ENCODE data around the gene LIPT2. TPM values are rescaled to one million over a fixed set of nuclear protein-coding genes. Genes with fewer than 3 reads are reported as not detected.

LIPT2 gene
- total and polyA plus RNA-seq, 2 of the 4 experiments (the other 2 are of a cell fraction) = 1.7 to 2.9 TPM

GRCh38 chr11:74468058-74468457 is 25.5 kb downstream of the LIPT2 start:
- Histone ChIP-seq H3K14ac (replicated peaks; ENCODE audit: low read depth, low read length) (no peak overlapping the region), H4K20me1 (ENCODE audit: insufficient read depth, low read length) (no peaks in the 10 kb centered on the region), H2BK120ac (ENCODE audit: low read depth, low read length) (no peak overlapping the region), H3K4me1 (ENCODE audit: control insufficient read depth, insufficient read depth, low read length) (no peaks in the 10 kb centered on the region), H3K9ac (ENCODE audit: low read depth, low read length) (no peak overlapping the region), H3K4me2 (ENCODE audit: low read depth, low read length) (no peak overlapping the region), H3K4ac (ENCODE audit: low read depth, low read length) (no peak overlapping the region), H3K9me3 (ENCODE audit: control insufficient read depth, insufficient read depth, low read length) (no peaks in the 10 kb centered on the region), H2BK15ac (ENCODE audit: low read depth, low read length) (no peak overlapping the region), H4K91ac (ENCODE audit: insufficient read depth, low read depth, low read length) (no peak overlapping the region), H3K4me3 (ENCODE audit: insufficient read depth, low read depth, low read length) (no peak overlapping the region), H3K9me1 (ENCODE audit: insufficient read depth, low read length) (peaks cover 3% of the 10 kb centered on the region; the same call in 1 of the 2 replicates), H3K23ac (ENCODE audit: low read depth, low read length) (no peak overlapping the region), H4K8ac (ENCODE audit: low read depth in 2 of 2, low read length in 2 of 2) (no peak overlapping the region), H3K56ac (ENCODE audit: extremely low read depth, insufficient read depth, low read length) (no peak overlapping the region), H2AK9ac (replicated peaks; ENCODE audit: low read depth, low read length, poor library complexity) (no peak overlapping the region), H4K5ac (ENCODE audit: low read depth, low read length) (no peak overlapping the region), H2BK5ac (ENCODE audit: low read depth, low read length, poor library complexity, severe bottlenecking) (no peak overlapping the region), H3K18ac (ENCODE audit: low read depth, low read length) (no peak overlapping the region), H3K27me3 (ENCODE audit: control insufficient read depth, insufficient read depth, low read length) (peaks cover 72% of the 10 kb centered on the region), H3K79me1 (ENCODE audit: low read depth in 1 of 2, low read length in 2 of 2) (no peaks in the 10 kb centered on the region), H3K27ac (ENCODE audit: insufficient read depth, low read length) (no peak overlapping the region), H2AK5ac (ENCODE audit: low read depth, low read length) (no peak overlapping the region), H2BK20ac (ENCODE audit: low read depth, low read length) (no peak overlapping the region), H2AFZ (replicated peaks; ENCODE audit: low read length, poor library complexity) (no peak overlapping the region), H3K36me3 (ENCODE audit: control insufficient read depth, insufficient read depth, low read length) (no peaks in the 10 kb centered on the region)
- DNase-seq = no peak
- intact Hi-C loops (cut with micrococcal nuclease) = no loop called here
- whole genome bisulfite sequencing, 2 experiments (ENCODE audit: extremely low coverage in 2 of 2, insufficient read length in 1 of 2) = no CpG with 5 or more reads among the region's 4 CpGs
- in situ Hi-C loops (cut with MboI; ENCODE audit: low sequenced_read_pairs) = no loop called here
- dilution Hi-C loops (cut with HindIII; ENCODE audit: low sequenced_read_pairs, unreplicated experiment) = no loop called here
- TF ChIP-seq POLR2A (IDR thresholded peaks at IDR 0.05; ENCODE audit: low read depth, low read length) = no peak
- no peak for TF ChIP-seq CEBPB (IDR thresholded peaks at IDR 0.05; ENCODE audit: low read depth, low read length)
- TF ChIP-seq CTCF (conservative IDR thresholded peaks at IDR 0.05; ENCODE audit: low read depth, low read length) = no peak
- TF ChIP-seq RAD21 (IDR thresholded peaks at IDR 0.05; ENCODE audit: low read length) = no peak
- no peak for TF ChIP-seq RCOR1 (IDR thresholded peaks at IDR 0.05; ENCODE audit: insufficient replicate concordance, low read length)
- TF ChIP-seq BHLHE40 (IDR thresholded peaks at IDR 0.05; ENCODE audit: low read depth, low read length) = no peak
- TF ChIP-seq RFX5 (IDR thresholded peaks at IDR 0.05; ENCODE audit: low read depth, low read length) = no peak
- no peak for TF ChIP-seq SMC3 (IDR thresholded peaks at IDR 0.05; ENCODE audit: low read depth, low read length)
- TF ChIP-seq MAZ (IDR thresholded peaks at IDR 0.05; ENCODE audit: borderline replicate concordance, low read depth, low read length) = no peak
- TF ChIP-seq ELK1 (IDR thresholded peaks at IDR 0.05; ENCODE audit: borderline replicate concordance, low read depth, low read length) = no peak
- TF ChIP-seq FOS (IDR thresholded peaks at IDR 0.05; ENCODE audit: low read depth, low read length) = no peak
- TF ChIP-seq, protein P1, sequence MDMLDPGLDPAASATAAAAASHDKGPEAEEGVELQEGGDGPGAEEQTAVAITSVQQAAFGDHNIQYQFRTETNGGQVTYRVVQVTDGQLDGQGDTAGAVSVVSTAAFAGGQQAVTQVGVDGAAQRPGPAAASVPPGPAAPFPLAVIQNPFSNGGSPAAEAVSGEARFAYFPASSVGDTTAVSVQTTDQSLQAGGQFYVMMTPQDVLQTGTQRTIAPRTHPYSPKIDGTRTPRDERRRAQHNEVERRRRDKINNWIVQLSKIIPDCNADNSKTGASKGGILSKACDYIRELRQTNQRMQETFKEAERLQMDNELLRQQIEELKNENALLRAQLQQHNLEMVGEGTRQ (IDR thresholded peaks at IDR 0.05; ENCODE audit: low read depth, low read length) = no peak
- no peak for TF ChIP-seq CHD1 (IDR thresholded peaks at IDR 0.05; ENCODE audit: low read depth, low read length)
- no peak for TF ChIP-seq MXI1 (IDR thresholded peaks at IDR 0.05; ENCODE audit: borderline replicate concordance, low read depth, low read length)
- no peak for TF ChIP-seq MAFK (IDR thresholded peaks at IDR 0.05; ENCODE audit: low read depth, low read length)
- TF ChIP-seq NFE2L2 (IDR thresholded peaks at IDR 0.05; ENCODE audit: low read depth, low read length) = no peak
- ATAC-seq (ENCODE audit: low read depth) = no peak
- CTCF ChIA-PET = interaction anchor here (1.2 kb wide), 1 partner anchor 15 kb away, joined by 4 read pairs; no protein-coding TSS in a partner anchor
- POLR2A ChIA-PET (ENCODE audit: unreplicated experiment) = no interaction called here
- BruUV-seq (replicated peaks) = no TSS peak

Measured in IMR-90 (cell line).